Measurements from ENCODE around the gene PMM2.

The PMM2 gene

DNA sequence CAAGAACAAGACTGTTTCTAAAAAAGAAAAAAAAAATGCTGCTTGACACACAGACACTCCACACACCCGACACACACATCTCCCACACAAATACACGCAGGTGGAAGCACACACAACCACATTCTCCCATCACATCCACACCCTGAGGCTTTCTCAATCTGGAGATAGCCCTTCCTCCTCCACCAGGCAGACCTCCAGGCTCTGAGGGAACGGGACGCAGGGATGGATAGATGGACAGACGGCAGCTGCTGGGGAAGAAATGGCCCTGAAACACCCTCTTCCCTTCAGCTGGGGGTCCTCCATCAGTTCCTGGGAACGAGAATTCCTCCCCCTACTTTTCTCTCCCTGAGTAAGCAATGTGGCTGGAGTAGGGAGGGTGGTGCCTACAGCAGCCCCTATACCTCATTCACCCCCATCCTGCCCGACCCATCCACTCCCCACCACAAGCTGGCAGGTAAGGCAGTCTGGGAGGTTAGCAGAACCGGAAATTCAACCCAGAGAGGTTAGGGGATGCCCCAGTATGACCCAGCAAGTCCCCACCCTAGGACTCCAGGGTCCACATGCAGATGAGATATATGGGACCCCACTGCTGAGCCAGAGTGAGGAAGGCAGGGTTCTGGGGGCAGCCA is 80.4 kb downstream of the PMM2 start:
- H3K36me3 ChIP-seq (ENCODE audit: control insufficient read depth in 2 of 2, insufficient read depth in 1 of 2, low read length in 2 of 2), result no peaks in the 10 kb centered on the region
- H3K27ac ChIP-seq (ENCODE audit: extremely low read depth, low read depth, low read length), result no peak overlapping the region
- CTCF ChIA-PET, result interaction anchor here (0.7 to 3.2 kb wide), 5 partner anchors 15 to 366 kb away, joined by 3 to 28 read pairs (median 4); no protein-coding TSS in a partner anchor
- POLR2A ChIA-PET, result interaction anchor here (1.4 kb wide), 1 partner anchor 9 kb away, joined by 11 read pairs; the partner anchor contains the start of gene CARHSP1
- H3K9me3 ChIP-seq (ENCODE audit: control insufficient read depth, insufficient read depth, low read depth, low read length), result no peaks in the 10 kb centered on the region
- no peaks in the 10 kb centered on the region for H3K4me1 ChIP-seq (ENCODE audit: control insufficient read depth, insufficient read depth, low read length)
- H3K4me3 ChIP-seq (ENCODE audit: low read depth, low read length), result no peak overlapping the region
- TF ChIP-seq YY2 (tag by site-specific recombination; IDR thresholded peaks at IDR 0.05) (no peak), ZNF155 (tag by site-specific recombination; IDR thresholded peaks at IDR 0.05) (no peak), SCRT2 (tag by site-specific recombination; IDR thresholded peaks at IDR 0.05) (no peak), ZNF624 (tag by site-specific recombination; IDR thresholded peaks at IDR 0.05) (no peak), ZNF433 (tag by site-specific recombination; IDR thresholded peaks at IDR 0.05; ENCODE audit: low read depth) (no peak)
- TF ChIP-seq, protein P1, sequence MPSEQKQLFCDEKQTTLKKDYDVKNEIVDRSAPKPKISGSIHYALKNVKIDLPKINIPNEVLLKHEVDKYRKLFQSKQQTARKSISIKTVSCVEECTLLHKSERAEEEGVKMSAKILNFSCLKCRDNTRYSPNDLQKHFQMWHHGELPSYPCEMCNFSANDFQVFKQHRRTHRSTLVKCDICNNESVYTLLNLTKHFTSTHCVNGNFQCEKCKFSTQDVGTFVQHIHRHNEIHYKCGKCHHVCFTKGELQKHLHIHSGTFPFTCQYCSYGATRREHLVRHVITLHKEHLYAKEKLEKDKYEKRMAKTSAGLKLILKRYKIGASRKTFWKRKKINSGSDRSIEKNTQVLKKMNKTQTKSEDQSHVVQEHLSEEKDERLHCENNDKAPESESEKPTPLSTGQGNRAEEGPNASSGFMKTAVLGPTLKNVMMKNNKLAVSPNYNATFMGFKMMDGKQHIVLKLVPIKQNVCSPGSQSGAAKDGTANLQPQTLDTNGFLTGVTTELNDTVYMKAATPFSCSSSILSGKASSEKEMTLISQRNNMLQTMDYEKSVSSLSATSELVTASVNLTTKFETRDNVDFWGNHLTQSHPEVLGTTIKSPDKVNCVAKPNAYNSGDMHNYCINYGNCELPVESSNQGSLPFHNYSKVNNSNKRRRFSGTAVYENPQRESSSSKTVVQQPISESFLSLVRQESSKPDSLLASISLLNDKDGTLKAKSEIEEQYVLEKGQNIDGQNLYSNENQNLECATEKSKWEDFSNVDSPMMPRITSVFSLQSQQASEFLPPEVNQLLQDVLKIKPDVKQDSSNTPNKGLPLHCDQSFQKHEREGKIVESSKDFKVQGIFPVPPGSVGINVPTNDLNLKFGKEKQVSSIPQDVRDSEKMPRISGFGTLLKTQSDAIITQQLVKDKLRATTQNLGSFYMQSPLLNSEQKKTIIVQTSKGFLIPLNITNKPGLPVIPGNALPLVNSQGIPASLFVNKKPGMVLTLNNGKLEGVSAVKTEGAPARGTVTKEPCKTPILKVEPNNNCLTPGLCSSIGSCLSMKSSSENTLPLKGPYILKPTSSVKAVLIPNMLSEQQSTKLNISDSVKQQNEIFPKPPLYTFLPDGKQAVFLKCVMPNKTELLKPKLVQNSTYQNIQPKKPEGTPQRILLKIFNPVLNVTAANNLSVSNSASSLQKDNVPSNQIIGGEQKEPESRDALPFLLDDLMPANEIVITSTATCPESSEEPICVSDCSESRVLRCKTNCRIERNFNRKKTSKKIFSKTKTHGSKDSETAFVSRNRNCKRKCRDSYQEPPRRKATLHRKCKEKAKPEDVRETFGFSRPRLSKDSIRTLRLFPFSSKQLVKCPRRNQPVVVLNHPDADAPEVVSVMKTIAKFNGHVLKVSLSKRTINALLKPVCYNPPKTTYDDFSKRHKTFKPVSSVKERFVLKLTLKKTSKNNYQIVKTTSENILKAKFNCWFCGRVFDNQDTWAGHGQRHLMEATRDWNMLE (tag by site-specific recombination; conservative IDR thresholded peaks at IDR 0.05; ENCODE audit: low read depth), result no peak

DNA sequence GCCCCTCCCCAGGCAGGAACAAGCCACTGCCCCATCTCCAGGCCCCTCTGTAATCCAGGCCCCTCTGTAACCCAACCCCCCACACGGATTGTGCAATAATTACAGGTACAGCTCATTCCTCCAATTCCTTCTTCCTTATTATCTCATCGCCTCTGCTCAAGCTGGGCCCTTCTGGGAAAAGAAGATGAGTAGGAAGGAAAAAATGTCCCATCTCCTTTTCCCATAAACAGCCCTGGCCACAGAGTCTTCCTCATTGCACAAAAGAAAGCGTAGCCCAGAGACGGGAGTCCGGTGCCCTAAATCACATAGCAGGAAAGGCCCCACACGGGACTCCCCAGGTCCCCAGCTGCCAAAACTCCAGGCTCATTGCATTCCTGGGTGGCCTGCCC is 80.9 kb downstream of the PMM2 start:
- ChIA-PET CTCF (interaction anchor here (0.6 to 3.2 kb wide), 7 partner anchors 15 to 367 kb away, joined by 3 to 28 read pairs (median 3); no protein-coding TSS in a partner anchor), POLR2A (interaction anchor here (0.6 to 1.4 kb wide), 2 partner anchors 10 to 78 kb away, joined by 3 to 11 read pairs; partner anchors contain the start of gene CARHSP1)
- no peaks in the 10 kb centered on the region for H3K36me3 ChIP-seq (ENCODE audit: control insufficient read depth in 2 of 2, insufficient read depth in 1 of 2, low read length in 2 of 2)
- H3K9me3 ChIP-seq (ENCODE audit: control insufficient read depth, insufficient read depth, low read depth, low read length), result no peaks in the 10 kb centered on the region
- H3K4me1 ChIP-seq (ENCODE audit: control insufficient read depth, insufficient read depth, low read length), result no peaks in the 10 kb centered on the region
- no peak overlapping the region for H3K4me3 ChIP-seq (ENCODE audit: low read depth, low read length)
- H3K27ac ChIP-seq (ENCODE audit: extremely low read depth, low read depth, low read length), result no peak overlapping the region
- TF ChIP-seq, protein P2, sequence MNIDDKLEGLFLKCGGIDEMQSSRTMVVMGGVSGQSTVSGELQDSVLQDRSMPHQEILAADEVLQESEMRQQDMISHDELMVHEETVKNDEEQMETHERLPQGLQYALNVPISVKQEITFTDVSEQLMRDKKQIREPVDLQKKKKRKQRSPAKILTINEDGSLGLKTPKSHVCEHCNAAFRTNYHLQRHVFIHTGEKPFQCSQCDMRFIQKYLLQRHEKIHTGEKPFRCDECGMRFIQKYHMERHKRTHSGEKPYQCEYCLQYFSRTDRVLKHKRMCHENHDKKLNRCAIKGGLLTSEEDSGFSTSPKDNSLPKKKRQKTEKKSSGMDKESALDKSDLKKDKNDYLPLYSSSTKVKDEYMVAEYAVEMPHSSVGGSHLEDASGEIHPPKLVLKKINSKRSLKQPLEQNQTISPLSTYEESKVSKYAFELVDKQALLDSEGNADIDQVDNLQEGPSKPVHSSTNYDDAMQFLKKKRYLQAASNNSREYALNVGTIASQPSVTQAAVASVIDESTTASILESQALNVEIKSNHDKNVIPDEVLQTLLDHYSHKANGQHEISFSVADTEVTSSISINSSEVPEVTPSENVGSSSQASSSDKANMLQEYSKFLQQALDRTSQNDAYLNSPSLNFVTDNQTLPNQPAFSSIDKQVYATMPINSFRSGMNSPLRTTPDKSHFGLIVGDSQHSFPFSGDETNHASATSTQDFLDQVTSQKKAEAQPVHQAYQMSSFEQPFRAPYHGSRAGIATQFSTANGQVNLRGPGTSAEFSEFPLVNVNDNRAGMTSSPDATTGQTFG (tag by site-specific recombination; IDR thresholded peaks at IDR 0.05; ENCODE audit: borderline replicate concordance), result no peak
- no peak for TF ChIP-seq ZNF2 (tag by site-specific recombination; IDR thresholded peaks at IDR 0.05)
- TF ChIP-seq, protein P3, sequence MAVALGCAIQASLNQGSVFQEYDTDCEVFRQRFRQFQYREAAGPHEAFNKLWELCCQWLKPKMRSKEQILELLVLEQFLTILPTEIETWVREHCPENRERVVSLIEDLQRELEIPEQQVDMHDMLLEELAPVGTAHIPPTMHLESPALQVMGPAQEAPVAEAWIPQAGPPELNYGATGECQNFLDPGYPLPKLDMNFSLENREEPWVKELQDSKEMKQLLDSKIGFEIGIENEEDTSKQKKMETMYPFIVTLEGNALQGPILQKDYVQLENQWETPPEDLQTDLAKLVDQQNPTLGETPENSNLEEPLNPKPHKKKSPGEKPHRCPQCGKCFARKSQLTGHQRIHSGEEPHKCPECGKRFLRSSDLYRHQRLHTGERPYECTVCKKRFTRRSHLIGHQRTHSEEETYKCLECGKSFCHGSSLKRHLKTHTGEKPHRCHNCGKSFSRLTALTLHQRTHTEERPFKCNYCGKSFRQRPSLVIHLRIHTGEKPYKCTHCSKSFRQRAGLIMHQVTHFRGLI (tag by site-specific recombination; IDR thresholded peaks at IDR 0.05), result no peak
- TF ChIP-seq ZEB2 (tag by site-specific recombination; IDR thresholded peaks at IDR 0.05), result 0 out of 2 replicates have a peak, but pooled peaks have one; percentile 22
- TF ChIP-seq, protein P4, sequence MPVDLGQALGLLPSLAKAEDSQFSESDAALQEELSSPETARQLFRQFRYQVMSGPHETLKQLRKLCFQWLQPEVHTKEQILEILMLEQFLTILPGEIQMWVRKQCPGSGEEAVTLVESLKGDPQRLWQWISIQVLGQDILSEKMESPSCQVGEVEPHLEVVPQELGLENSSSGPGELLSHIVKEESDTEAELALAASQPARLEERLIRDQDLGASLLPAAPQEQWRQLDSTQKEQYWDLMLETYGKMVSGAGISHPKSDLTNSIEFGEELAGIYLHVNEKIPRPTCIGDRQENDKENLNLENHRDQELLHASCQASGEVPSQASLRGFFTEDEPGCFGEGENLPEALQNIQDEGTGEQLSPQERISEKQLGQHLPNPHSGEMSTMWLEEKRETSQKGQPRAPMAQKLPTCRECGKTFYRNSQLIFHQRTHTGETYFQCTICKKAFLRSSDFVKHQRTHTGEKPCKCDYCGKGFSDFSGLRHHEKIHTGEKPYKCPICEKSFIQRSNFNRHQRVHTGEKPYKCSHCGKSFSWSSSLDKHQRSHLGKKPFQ (tag by site-specific recombination; IDR thresholded peaks at IDR 0.05), result no peak
- TF ChIP-seq ZNF629 (tag by site-specific recombination; IDR thresholded peaks at IDR 0.05), result 0 out of 2 replicates have a peak, but pooled peaks have one; percentile 21
- TF ChIP-seq, protein P5, sequence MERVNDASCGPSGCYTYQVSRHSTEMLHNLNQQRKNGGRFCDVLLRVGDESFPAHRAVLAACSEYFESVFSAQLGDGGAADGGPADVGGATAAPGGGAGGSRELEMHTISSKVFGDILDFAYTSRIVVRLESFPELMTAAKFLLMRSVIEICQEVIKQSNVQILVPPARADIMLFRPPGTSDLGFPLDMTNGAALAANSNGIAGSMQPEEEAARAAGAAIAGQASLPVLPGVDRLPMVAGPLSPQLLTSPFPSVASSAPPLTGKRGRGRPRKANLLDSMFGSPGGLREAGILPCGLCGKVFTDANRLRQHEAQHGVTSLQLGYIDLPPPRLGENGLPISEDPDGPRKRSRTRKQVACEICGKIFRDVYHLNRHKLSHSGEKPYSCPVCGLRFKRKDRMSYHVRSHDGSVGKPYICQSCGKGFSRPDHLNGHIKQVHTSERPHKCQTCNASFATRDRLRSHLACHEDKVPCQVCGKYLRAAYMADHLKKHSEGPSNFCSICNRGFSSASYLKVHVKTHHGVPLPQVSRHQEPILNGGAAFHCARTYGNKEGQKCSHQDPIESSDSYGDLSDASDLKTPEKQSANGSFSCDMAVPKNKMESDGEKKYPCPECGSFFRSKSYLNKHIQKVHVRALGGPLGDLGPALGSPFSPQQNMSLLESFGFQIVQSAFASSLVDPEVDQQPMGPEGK (tag by site-specific recombination; IDR thresholded peaks at IDR 0.05), result 0 out of 2 replicates have a peak, but pooled peaks have one; percentile 31
- 0 out of 2 replicates have a peak, but pooled peaks have one; percentile 32 for TF ChIP-seq SP7 (tag by site-specific recombination; IDR thresholded peaks at IDR 0.05)
- TF ChIP-seq, protein P6, sequence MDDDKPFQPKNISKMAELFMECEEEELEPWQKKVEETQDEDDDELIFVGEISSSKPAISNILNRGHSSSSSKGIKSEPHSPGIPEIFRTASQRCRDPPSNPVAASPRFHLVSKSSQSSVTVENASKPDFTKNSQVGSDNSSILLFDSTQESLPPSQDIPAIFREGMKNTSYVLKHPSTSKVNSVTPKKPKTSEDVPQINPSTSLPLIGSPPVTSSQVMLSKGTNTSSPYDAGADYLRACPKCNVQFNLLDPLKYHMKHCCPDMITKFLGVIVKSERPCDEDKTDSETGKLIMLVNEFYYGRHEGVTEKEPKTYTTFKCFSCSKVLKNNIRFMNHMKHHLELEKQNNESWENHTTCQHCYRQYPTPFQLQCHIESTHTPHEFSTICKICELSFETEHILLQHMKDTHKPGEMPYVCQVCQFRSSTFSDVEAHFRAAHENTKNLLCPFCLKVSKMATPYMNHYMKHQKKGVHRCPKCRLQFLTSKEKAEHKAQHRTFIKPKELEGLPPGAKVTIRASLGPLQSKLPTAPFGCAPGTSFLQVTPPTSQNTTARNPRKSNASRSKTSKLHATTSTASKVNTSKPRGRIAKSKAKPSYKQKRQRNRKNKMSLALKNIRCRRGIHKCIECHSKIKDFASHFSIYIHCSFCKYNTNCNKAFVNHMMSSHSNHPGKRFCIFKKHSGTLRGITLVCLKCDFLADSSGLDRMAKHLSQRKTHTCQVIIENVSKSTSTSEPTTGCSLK (tag by site-specific recombination; IDR thresholded peaks at IDR 0.05), result no peak
- TF ChIP-seq, protein P7, sequence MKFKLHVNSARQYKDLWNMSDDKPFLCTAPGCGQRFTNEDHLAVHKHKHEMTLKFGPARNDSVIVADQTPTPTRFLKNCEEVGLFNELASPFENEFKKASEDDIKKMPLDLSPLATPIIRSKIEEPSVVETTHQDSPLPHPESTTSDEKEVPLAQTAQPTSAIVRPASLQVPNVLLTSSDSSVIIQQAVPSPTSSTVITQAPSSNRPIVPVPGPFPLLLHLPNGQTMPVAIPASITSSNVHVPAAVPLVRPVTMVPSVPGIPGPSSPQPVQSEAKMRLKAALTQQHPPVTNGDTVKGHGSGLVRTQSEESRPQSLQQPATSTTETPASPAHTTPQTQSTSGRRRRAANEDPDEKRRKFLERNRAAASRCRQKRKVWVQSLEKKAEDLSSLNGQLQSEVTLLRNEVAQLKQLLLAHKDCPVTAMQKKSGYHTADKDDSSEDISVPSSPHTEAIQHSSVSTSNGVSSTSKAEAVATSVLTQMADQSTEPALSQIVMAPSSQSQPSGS (tag by site-specific recombination; IDR thresholded peaks at IDR 0.05; ENCODE audit: low read depth), result no peak
